ENCODE data around the gene IP6K1. TPM values are rescaled to one million over a fixed set of nuclear protein-coding genes. Genes with fewer than 3 reads are reported as not detected.

IP6K1 gene
- polyA plus RNA-seq, 1 donor (not counting 4 experiments of a cell fraction or from before 2014, with no cell fraction given) = 24.5 TPM

DNA sequence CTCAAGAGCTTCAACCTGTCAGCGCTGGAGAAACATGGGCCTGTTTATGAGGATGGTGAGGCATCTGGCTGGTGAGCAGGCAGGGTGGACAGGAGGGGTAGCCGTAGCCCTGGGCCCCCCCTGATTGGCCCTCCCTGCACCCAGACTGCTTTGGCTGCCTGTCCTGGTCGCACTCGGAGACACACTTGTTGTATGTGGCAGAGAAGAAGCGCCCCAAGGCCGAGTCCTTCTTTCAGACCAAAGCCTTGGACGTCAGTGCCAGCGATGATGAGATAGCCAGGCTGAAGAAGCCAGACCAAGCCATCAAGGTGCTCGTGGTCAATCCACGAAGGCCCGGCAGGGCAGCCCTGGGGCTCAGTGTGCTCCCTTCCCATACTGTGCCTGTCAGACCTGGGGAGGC, 110.4 kb downstream of the IP6K1 start:
- Histone ChIP-seq H3K4me2 (ENCODE audit: control insufficient read depth, extremely low read depth, insufficient read depth, low read depth, low read length) (no peak overlapping the region), H3K27me3 (ENCODE audit: control insufficient read depth, extremely low read depth, insufficient read depth, low read length) (no peaks in the 10 kb centered on the region), H2AFZ (ENCODE audit: control insufficient read depth, low read length) (no peak overlapping the region), H3K36me3 (ENCODE audit: control insufficient read depth in 2 of 2, extremely low read depth in 1 of 2, insufficient read depth in 2 of 2, low read length in 2 of 2) (peaks cover 39% of the 10 kb centered on the region in 2 experiments), H3K4me3 (ENCODE audit: control insufficient read depth in 2 of 3, extremely low read depth in 1 of 3, insufficient read depth in 2 of 3, low read depth in 1 of 3, low read length in 3 of 3) (no peak overlapping the region), H3K9me3 (ENCODE audit: control insufficient read depth, low read depth, low read length) (no peaks in the 10 kb centered on the region), H4K20me1 (ENCODE audit: control insufficient read depth, extremely low read depth, insufficient read depth, low read length) (no peaks in the 10 kb centered on the region), H3K27ac (ENCODE audit: control insufficient read depth, insufficient read depth, low read length) (no peak overlapping the region), H3K79me2 (ENCODE audit: control insufficient read depth, insufficient read depth, low read length) (peaks cover 20% of the 10 kb centered on the region), H3K9me1 (ENCODE audit: control insufficient read depth, extremely low read depth, insufficient read depth, low read length) (no peaks in the 10 kb centered on the region), H3K9ac (ENCODE audit: control insufficient read depth, extremely low read depth, insufficient read depth, low read length) (no peak overlapping the region), H3K4me1 (ENCODE audit: control insufficient read depth, extremely low read depth, insufficient read depth, low read length) (peaks cover 10% of the 10 kb centered on the region)
- no peak for DNase-seq (ENCODE audit: low read depth, low spot score)
- no peak for FAIRE-seq
- dilution Hi-C loops (cut with MboI; ENCODE audit: extremely low pct_ligation_motif_present, low sequenced_read_pairs) = no loop called here
- TF ChIP-seq CTCF (optimal IDR thresholded peaks at IDR 0.05 in 1 of 3, IDR thresholded peaks at IDR 0.05 in 1 of 3, conservative IDR thresholded peaks at IDR 0.05 in 1 of 3; ENCODE audit: extremely low read depth in 1 of 3, insufficient read depth in 2 of 3, low read length in 3 of 3) = no peak
- no peak for TF ChIP-seq EZH2 (IDR thresholded peaks at IDR 0.05; ENCODE audit: low read length)

DNA sequence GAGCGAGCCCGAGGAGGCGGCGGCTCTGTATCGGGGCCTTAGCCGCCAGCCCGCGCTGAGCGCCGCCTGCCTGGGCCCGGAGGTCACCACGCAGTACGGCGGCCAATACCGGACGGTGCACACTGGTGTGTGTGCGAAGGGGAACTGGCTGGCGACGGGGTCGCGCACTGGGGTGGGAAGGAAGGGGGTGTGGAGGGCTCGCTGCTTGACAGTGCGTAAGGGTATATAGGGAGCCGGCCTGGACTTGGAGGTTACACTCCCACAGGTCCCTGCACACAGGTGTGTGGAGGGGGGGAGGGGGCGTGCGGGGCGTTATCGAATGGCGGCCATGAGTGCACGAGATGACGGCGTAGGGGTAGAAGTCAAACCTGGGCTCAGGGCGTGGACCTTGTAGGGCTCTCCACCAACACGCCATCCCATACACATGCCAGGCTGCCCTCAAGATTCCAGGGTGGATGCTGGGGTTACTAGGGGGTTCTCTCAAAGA, 111.8 kb downstream of the IP6K1 start:
- H2AFZ ChIP-seq (ENCODE audit: control insufficient read depth, low read length) = peak overlapping the region; percentile 59
- no peak for FAIRE-seq
- H3K27ac ChIP-seq (ENCODE audit: control insufficient read depth, insufficient read depth, low read length) = peak overlapping the region; percentile 90

More for the DNA sequence above, 111.8 kb downstream of the IP6K1 start:
- Histone ChIP-seq H3K27me3 (ENCODE audit: control insufficient read depth, extremely low read depth, insufficient read depth, low read length) (no peaks in the 10 kb centered on the region), H3K79me2 (ENCODE audit: control insufficient read depth, insufficient read depth, low read length) (peaks cover 20% of the 10 kb centered on the region), H3K9me3 (ENCODE audit: control insufficient read depth, low read depth, low read length) (no peaks in the 10 kb centered on the region), H3K4me2 (ENCODE audit: control insufficient read depth, extremely low read depth, insufficient read depth, low read depth, low read length) (peak overlapping the region; percentile 95), H3K4me3 (ENCODE audit: control insufficient read depth in 2 of 3, extremely low read depth in 1 of 3, insufficient read depth in 2 of 3, low read depth in 1 of 3, low read length in 3 of 3) (peak overlapping the region; percentile 66 to 87 (median 83)), H3K9me1 (ENCODE audit: control insufficient read depth, extremely low read depth, insufficient read depth, low read length) (no peaks in the 10 kb centered on the region), H3K4me1 (ENCODE audit: control insufficient read depth, extremely low read depth, insufficient read depth, low read length) (peaks cover 10% of the 10 kb centered on the region), H3K9ac (ENCODE audit: control insufficient read depth, extremely low read depth, insufficient read depth, low read length) (peak overlapping the region; percentile 88), H3K36me3 (ENCODE audit: control insufficient read depth in 2 of 2, extremely low read depth in 1 of 2, insufficient read depth in 2 of 2, low read length in 2 of 2) (peaks cover 27 to 30% of the 10 kb centered on the region in 2 experiments), H4K20me1 (ENCODE audit: control insufficient read depth, extremely low read depth, insufficient read depth, low read length) (no peaks in the 10 kb centered on the region)
- no peak for DNase-seq (ENCODE audit: low read depth, low spot score)
- TF ChIP-seq EZH2 (IDR thresholded peaks at IDR 0.05; ENCODE audit: low read length) (no peak), CTCF (optimal IDR thresholded peaks at IDR 0.05 in 1 of 3, IDR thresholded peaks at IDR 0.05 in 1 of 3, conservative IDR thresholded peaks at IDR 0.05 in 1 of 3; ENCODE audit: extremely low read depth in 1 of 3, insufficient read depth in 2 of 3, low read length in 3 of 3) (no peak)
- dilution Hi-C loops (cut with MboI; ENCODE audit: extremely low pct_ligation_motif_present, low sequenced_read_pairs) = loop anchor here (25.0 kb wide), 1 partner anchor 112 kb away; the partner anchor contains the start of gene BSN

Small RNAs within 50 kb of the gene (small RNA-seq; reads per million reads assigned to genes)
- gene AMIGO3 (ENCODE audit: insufficient read length in 3 of 3, low read depth in 3 of 3, low replicate concordance in 1 of 3) = 0 reads per million in 3 experiments
- 0 reads per million in 3 experiments for gene COX6CP14 (ENCODE audit: insufficient read length in 3 of 3, low read depth in 3 of 3, low replicate concordance in 1 of 3)

Other genes starting within 250 kb of the IP6K1 start
- under 0.01 to 0.01 TPM (median under 0.01 TPM) in 3 replicates for gene BSN, start 232.1 kb downstream of the IP6K1 start, polyA plus RNA-seq
- gene APEH, start 112.2 kb downstream of the IP6K1 start, polyA plus RNA-seq = 106 to 161 TPM (median 160 TPM) in 3 replicates
- gene MST1, start 97.1 kb downstream of the IP6K1 start, polyA plus RNA-seq = 4.5 to 12.4 TPM (median 5.2 TPM) in 3 replicates
- gene RNF123, start 97.0 kb downstream of the IP6K1 start, polyA plus RNA-seq = 18.1 to 34.4 TPM (median 20.4 TPM) in 3 replicates
- 0.02 to 0.03 TPM in 2 of 3 replicates, not detected in the other for gene AMIGO3, start 66.9 kb downstream of the IP6K1 start, polyA plus RNA-seq
- 17.1 to 22.2 TPM (median 17.4 TPM) in 3 replicates for gene GMPPB, start 62.6 kb downstream of the IP6K1 start, polyA plus RNA-seq
- 0.19 TPM in 1 of 3 replicates, not detected in the others for gene CDHR4, start 13.3 kb upstream of the IP6K1 start, polyA plus RNA-seq
- gene INKA1, start 16.7 kb upstream of the IP6K1 start, polyA plus RNA-seq = 10.1 to 20.6 TPM (median 12.0 TPM) in 3 replicates
- gene UBA7, start 27.4 kb upstream of the IP6K1 start, polyA plus RNA-seq = 5.4 to 10.4 TPM (median 7.7 TPM) in 3 replicates
- 3.7 to 5.8 TPM (median 5.8 TPM) in 3 replicates for gene TRAIP, start 70.0 kb upstream of the IP6K1 start, polyA plus RNA-seq
- not detected in 3 replicates for gene CAMKV, start 83.4 kb upstream of the IP6K1 start, polyA plus RNA-seq
- 106 to 161 TPM (median 110 TPM) in 3 replicates for gene MST1R, start 117.3 kb upstream of the IP6K1 start, polyA plus RNA-seq
- gene MON1A, start 143.3 kb upstream of the IP6K1 start, polyA plus RNA-seq = 10.7 to 14.9 TPM (median 14.7 TPM) in 3 replicates
- gene RBM6, start 153.6 kb upstream of the IP6K1 start, polyA plus RNA-seq = 34.3 to 43.2 TPM (median 36.4 TPM) in 3 replicates